C4-2B (cell line): ENCODE data around the gene PSMG4.

Experiments
- CTCF ChIP-seq: fragments of 450-650 bp; conservative IDR thresholded peaks from 2 replicates; pipeline ENCODE4 v1.5.1; 2017; ENCODE audit warnings: mild to moderate bottlenecking
- ZFX ChIP-seq: fragments of 450-650 bp; IDR thresholded peaks from 2 replicates; pipeline ENCODE4 v1.6.1; 2017

- no peak for TF ChIP-seq CTCF
- no peak for TF ChIP-seq ZFX
Measured at GRCh38 chr6:3237761-3238662, 20.7 kb upstream of the PSMG4 start.
